Smooth muscle cell (in vitro differentiated cells): ENCODE measurements around the gene GRM7. TPM values are rescaled to one million over a fixed set of nuclear protein-coding genes. Genes with fewer than 3 reads are reported as not detected.
A peak's percentile ranks its signal among the peaks of the same experiment; 100 is the strongest.

ENCODE experiments used
- DNase-seq: peaks from one replicate; lab custom pipeline; 2025; ENCODE audit not compliant: unreplicated experiment; lab: John Stamatoyannopoulos, UW
- H2AFZ ChIP-seq: fragments of 200-600 bp; sonication (generic); 2 replicates; pipeline ENCODE4 v1.6.0; 2016; ENCODE audit warnings: antibody characterized with exemption, low read depth, mild to moderate bottlenecking
- H3F3A ChIP-seq: fragments of 200-600 bp; sonication (generic); 2 replicates; pipeline ENCODE4 v1.6.0; 2017; ENCODE audit warnings: antibody characterized with exemption, low read depth
- H3K27ac ChIP-seq: fragments of 200-600 bp; sonication (generic); 2 replicates; pipeline ENCODE4 v1.5.1; 2016; ENCODE audit warnings: low read depth, mild to moderate bottlenecking
- H3K27me3 ChIP-seq: fragments of 200-600 bp; sonication (generic); 2 replicates; pipeline ENCODE4 v1.6.1; 2016; ENCODE audit warnings: low read depth, mild to moderate bottlenecking
- H3K36me3 ChIP-seq: fragments of 200-600 bp; sonication (generic); 2 replicates; pipeline ENCODE4 v1.5.1; 2016; ENCODE audit warnings: low read depth
- H3K4me1 ChIP-seq: fragments of 200-600 bp; sonication (generic); 2 replicates; pipeline ENCODE4 v1.5.1; 2016; ENCODE audit warnings: low read depth
- H3K4me2 ChIP-seq: fragments of 200-600 bp; sonication (generic); 2 replicates; pipeline ENCODE4 v1.6.0; 2016; ENCODE audit warnings: mild to moderate bottlenecking
- H3K4me3 ChIP-seq: fragments of 200-600 bp; sonication (generic); 2 replicates; pipeline ENCODE4 v1.5.1; 2016; ENCODE audit warnings: mild to moderate bottlenecking
- H3K79me2 ChIP-seq: fragments of 200-600 bp; sonication (generic); 2 replicates; pipeline ENCODE4 v1.6.0; 2016; ENCODE audit warnings: low read depth, mild to moderate bottlenecking
- H3K9ac ChIP-seq: fragments of 200-600 bp; sonication (generic); 2 replicates; pipeline ENCODE4 v1.6.0; 2016; ENCODE audit warnings: low read depth
- H3K9me3 ChIP-seq: fragments of 200-600 bp; sonication (generic); replicated peaks from 2 replicates; pipeline ENCODE4 v1.5.1; 2016; ENCODE audit warnings: low read depth
- H4K20me1 ChIP-seq: fragments of 200-600 bp; sonication (generic); 2 replicates; pipeline ENCODE4 v1.6.0; 2016; ENCODE audit warnings: low read depth
- CTCF ChIP-seq: fragments of 200-600 bp; sonication (generic); IDR thresholded peaks from 2 replicates; pipeline ENCODE4 v1.5.1; 2017; ENCODE audit warnings: borderline replicate concordance, mild to moderate bottlenecking, antibody characterized with exemption; ENCODE audit not compliant: insufficient read depth, poor library complexity, severe bottlenecking
- WGBS: methylation state at CpG from one replicate; pipeline ENCODE4 v1.1.7; 2016; ENCODE audit warnings: low lambda C conversion rate; 5-methylcytosine and 5-hydroxymethylcytosine counted together
- polyA plus RNA-seq: library from polyadenylated mRNA; unstranded; fragments of >200 nt; fragmentation: Nextera tagmentation; extraction: Ambion mirVana; gene quantifications from 2 replicates; pipeline ENCODE4 v1.2.1, GENCODE V29; 2016
- total RNA-seq: library from RNA; depleted of rRNA; stranded (reverse); fragments of >200 nt; gene quantifications from 2 replicates; pipeline ENCODE4 v1.2.3, GENCODE V29; 2014

The GRM7 gene
- total and polyA plus RNA-seq, 2 experiments from 2014 or later = not detected

GRCh38 chr3:7621046-7621630 lies 760.2 kb downstream of the GRM7 start:
- H3K4me3 ChIP-seq = no peak overlapping the region
- no peaks in the 10 kb centered on the region for H3K36me3 ChIP-seq
- WGBS = 90% methylated on average over 7 of the region's 7 CpGs

GRCh38 chr3:7621651-7622050 lies 760.7 kb downstream of the GRM7 start:
- no peaks in the 10 kb centered on the region for H3K27me3 ChIP-seq
- no peaks in the 10 kb centered on the region for H3K36me3 ChIP-seq
- no peak overlapping the region for H3K4me3 ChIP-seq
- no peak overlapping the region for H3K4me2 ChIP-seq
- no peak for TF ChIP-seq CTCF
- no peaks in the 10 kb centered on the region for H3K9me3 ChIP-seq
- H3K79me2 ChIP-seq = no peaks in the 10 kb centered on the region
- DNase-seq = no peak
- no peak overlapping the region for H3K9ac ChIP-seq
- H3F3A ChIP-seq = no peaks in the 10 kb centered on the region
- no peaks in the 10 kb centered on the region for H4K20me1 ChIP-seq
- H2AFZ ChIP-seq = no peak overlapping the region
- no peak overlapping the region for H3K27ac ChIP-seq
- no peaks in the 10 kb centered on the region for H3K4me1 ChIP-seq
- WGBS = 94% methylated on average over 3 of the region's 3 CpGs

More at GRCh38 chr3:7621046-7621630, 760.2 kb downstream of the GRM7 start:
- H3K27ac ChIP-seq = no peak overlapping the region
- H3K9me3 ChIP-seq = no peaks in the 10 kb centered on the region
- no peak overlapping the region for H3K9ac ChIP-seq
- no peak overlapping the region for H3K4me2 ChIP-seq
- no peak for TF ChIP-seq CTCF
- no peaks in the 10 kb centered on the region for H3K27me3 ChIP-seq
- no peaks in the 10 kb centered on the region for H4K20me1 ChIP-seq
- H3K4me1 ChIP-seq = no peaks in the 10 kb centered on the region
- no peak overlapping the region for H2AFZ ChIP-seq
- DNase-seq = no peak
- no peaks in the 10 kb centered on the region for H3K79me2 ChIP-seq
- H3F3A ChIP-seq = no peaks in the 10 kb centered on the region

- Histone ChIP-seq H3K4me3 (no peak overlapping the region), H3K4me2 (no peak overlapping the region), H3K27ac (no peak overlapping the region), H4K20me1 (no peaks in the 10 kb centered on the region), H3F3A (no peaks in the 10 kb centered on the region), H3K27me3 (no peaks in the 10 kb centered on the region), H2AFZ (no peak overlapping the region), H3K36me3 (no peaks in the 10 kb centered on the region), H3K4me1 (no peaks in the 10 kb centered on the region), H3K79me2 (no peaks in the 10 kb centered on the region), H3K9ac (no peak overlapping the region), H3K9me3 (no peaks in the 10 kb centered on the region)
- 92% methylated on average over 6 of the region's 6 CpGs for WGBS
- DNase-seq = no peak
- no peak for TF ChIP-seq CTCF
Observed at GRCh38 chr3:7625021-7625420, 764.1 kb downstream of the GRM7 start.

- Histone ChIP-seq H3K4me2 (peak overlapping the region; percentile 74), H3K36me3 (no peaks in the 10 kb centered on the region), H3F3A (no peaks in the 10 kb centered on the region), H3K4me3 (no peak overlapping the region), H4K20me1 (no peaks in the 10 kb centered on the region), H3K27me3 (no peaks in the 10 kb centered on the region), H2AFZ (no peak overlapping the region), H3K9me3 (no peaks in the 10 kb centered on the region), H3K79me2 (no peaks in the 10 kb centered on the region), H3K4me1 (no peaks in the 10 kb centered on the region), H3K9ac (no peak overlapping the region), H3K27ac (no peak overlapping the region)
- WGBS = 13% methylated on average over 4 of the region's 4 CpGs
- no peak for TF ChIP-seq CTCF
- no peak for DNase-seq
Observed at GRCh38 chr3:7630351-7630911, 769.5 kb downstream of the GRM7 start.
